HFFc6 (cell line): ENCODE results near the gene TTN. TPM values are rescaled to one million over a fixed set of nuclear protein-coding genes. Genes with fewer than 3 reads are reported as not detected.
"Not testable (repeated sequence)": the region's sequence is repeated elsewhere in the genome, so short reads cannot be mapped to it uniquely, and the experiment has no call there.

Experiments used
- DNase-seq: peaks from one replicate; pipeline ENCODE4 v3.0.0-alpha.2; 2018
- H3K27ac Mint-ChIP-seq: 2 replicates; pipeline ENCODE4 v1.8.0; 2020; ENCODE audit warnings: mild to moderate bottlenecking, mixed read lengths
- H3K27me3 Mint-ChIP-seq: 2 replicates; pipeline ENCODE4 v1.8.0; 2021; ENCODE audit warnings: mild to moderate bottlenecking, moderate library complexity, mixed read lengths; ENCODE audit not compliant: insufficient read depth
- H3K36me3 Mint-ChIP-seq: 2 replicates; pipeline ENCODE4 v1.8.0; 2021; ENCODE audit warnings: low read depth, mixed read lengths
- H3K4me1 Mint-ChIP-seq: 2 replicates; pipeline ENCODE4 v1.8.0; 2020; ENCODE audit warnings: low read depth, mixed read lengths
- H3K4me3 Mint-ChIP-seq: 2 replicates; pipeline ENCODE4 v1.8.0; 2020; ENCODE audit warnings: mild to moderate bottlenecking, moderate library complexity, mixed read lengths
- H3K9me3 Mint-ChIP-seq: 2 replicates; pipeline ENCODE4 v1.8.0; 2020; ENCODE audit warnings: mild to moderate bottlenecking, mixed read lengths
- total RNA-seq, 6 experiments: library from RNA; stranded (reverse); fragmentation: NEBNext Ultra II Directional; extraction: Animal tissue kit (Norgen Biotek cat#: 25700); gene quantifications; 2 replicates in 1 of 6; 3 replicates in 5 of 6; pipeline ENCODE4 v1.2.3, GENCODE V29; 2021
- TF ChIP-seq, protein P1 (sequence below): fragments of 200-600 bp; sonication (generic); IDR thresholded peaks from 2 replicates; pipeline ENCODE4 v1.5.0; 2021; ENCODE audit warnings: antibody characterized with exemption, mild to moderate bottlenecking

TTN gene
- total RNA-seq, 6 experiments from 2014 or later: 0.17 to 0.33 (median 0.23) TPM

GRCh38 chr2:178526256-178526655 lies 281.0 kb downstream of the TTN start:
- Mint-ChIP-seq H3K9me3 (no peaks in the 10 kb centered on the region), H3K4me3 (no peak overlapping the region), H3K36me3 (peaks cover 25% of the 10 kb centered on the region), H3K27me3 (peaks cover 4% of the 10 kb centered on the region; the same call in 1 of the 2 replicates), H3K4me1 (peaks cover 13% of the 10 kb centered on the region), H3K27ac (no peak overlapping the region)
- TF ChIP-seq, protein P1, sequence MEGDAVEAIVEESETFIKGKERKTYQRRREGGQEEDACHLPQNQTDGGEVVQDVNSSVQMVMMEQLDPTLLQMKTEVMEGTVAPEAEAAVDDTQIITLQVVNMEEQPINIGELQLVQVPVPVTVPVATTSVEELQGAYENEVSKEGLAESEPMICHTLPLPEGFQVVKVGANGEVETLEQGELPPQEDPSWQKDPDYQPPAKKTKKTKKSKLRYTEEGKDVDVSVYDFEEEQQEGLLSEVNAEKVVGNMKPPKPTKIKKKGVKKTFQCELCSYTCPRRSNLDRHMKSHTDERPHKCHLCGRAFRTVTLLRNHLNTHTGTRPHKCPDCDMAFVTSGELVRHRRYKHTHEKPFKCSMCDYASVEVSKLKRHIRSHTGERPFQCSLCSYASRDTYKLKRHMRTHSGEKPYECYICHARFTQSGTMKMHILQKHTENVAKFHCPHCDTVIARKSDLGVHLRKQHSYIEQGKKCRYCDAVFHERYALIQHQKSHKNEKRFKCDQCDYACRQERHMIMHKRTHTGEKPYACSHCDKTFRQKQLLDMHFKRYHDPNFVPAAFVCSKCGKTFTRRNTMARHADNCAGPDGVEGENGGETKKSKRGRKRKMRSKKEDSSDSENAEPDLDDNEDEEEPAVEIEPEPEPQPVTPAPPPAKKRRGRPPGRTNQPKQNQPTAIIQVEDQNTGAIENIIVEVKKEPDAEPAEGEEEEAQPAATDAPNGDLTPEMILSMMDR: no peak
- no peak for DNase-seq

GRCh38 chr2:178525460-178525859 lies 281.8 kb downstream of the TTN start:
- not testable (repeated sequence) for H3K4me3 Mint-ChIP-seq, H3K27me3 Mint-ChIP-seq, H3K4me1 Mint-ChIP-seq, H3K27ac Mint-ChIP-seq, DNase-seq, H3K9me3 Mint-ChIP-seq
- peaks cover 21% of the 10 kb centered on the region for H3K36me3 Mint-ChIP-seq

- not testable (repeated sequence) for DNase-seq, H3K27me3 Mint-ChIP-seq, H3K9me3 Mint-ChIP-seq, H3K4me3 Mint-ChIP-seq, H3K4me1 Mint-ChIP-seq, H3K27ac Mint-ChIP-seq
- peaks cover 21% of the 10 kb centered on the region for H3K36me3 Mint-ChIP-seq
Measured at GRCh38 chr2:178525010-178525409, 282.2 kb downstream of the TTN start.

GRCh38 chr2:178523596-178524134 lies 283.6 kb downstream of the TTN start:
- Mint-ChIP-seq H3K4me1 (peaks cover 6% of the 10 kb centered on the region; the same call in 1 of the 2 replicates), H3K9me3 (no peaks in the 10 kb centered on the region), H3K36me3 (peaks cover 21% of the 10 kb centered on the region), H3K27ac (peak overlapping the region; percentile 81; the same call in 1 of the 2 replicates), H3K4me3 (peak overlapping the region; percentile 95), H3K27me3 (peaks cover 4% of the 10 kb centered on the region; the same call in 1 of the 2 replicates)
- TF ChIP-seq, protein P1: no peak
- DNase-seq: no peak

DNA sequence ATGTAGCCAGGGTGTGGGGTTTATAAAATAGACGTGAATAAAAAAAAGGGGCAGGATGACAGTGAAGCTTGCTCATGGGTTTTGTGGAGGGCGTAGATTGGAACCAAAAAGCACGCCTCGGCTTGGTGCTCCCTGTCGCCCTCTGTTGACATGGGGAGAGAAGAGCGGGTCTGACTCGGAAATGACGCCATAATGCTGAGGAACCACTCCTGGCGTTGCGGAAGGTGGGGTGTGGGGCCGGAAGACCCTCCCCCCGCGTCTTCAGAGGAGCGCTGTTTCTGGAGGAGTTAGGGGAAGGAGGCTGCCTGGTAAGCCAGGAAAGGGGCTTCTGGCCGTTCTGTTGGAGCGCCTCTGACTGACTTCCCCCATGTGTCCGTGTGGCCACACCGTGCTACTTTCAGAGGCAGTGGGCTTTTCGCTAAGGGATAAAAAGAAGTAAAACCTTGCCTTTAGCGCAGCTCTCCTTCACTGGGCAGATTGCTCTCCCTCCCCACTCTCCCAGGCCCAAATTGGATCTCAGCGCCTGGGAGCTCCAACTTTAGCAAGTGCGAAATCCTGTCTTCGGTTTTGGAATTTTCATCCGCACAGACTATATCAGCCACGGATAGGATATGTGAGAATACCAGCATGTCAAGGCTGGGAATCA lies 284.1 kb downstream of the TTN start:
- peaks cover 6% of the 10 kb centered on the region; the same call in 1 of the 2 replicates for H3K4me1 Mint-ChIP-seq
- peak overlapping the region; percentile 95 for H3K4me3 Mint-ChIP-seq
- H3K27me3 Mint-ChIP-seq: peaks cover 4% of the 10 kb centered on the region; the same call in 1 of the 2 replicates
- no peaks in the 10 kb centered on the region for H3K9me3 Mint-ChIP-seq
- no peak for DNase-seq
- TF ChIP-seq, protein P1: peak; percentile 71
- H3K27ac Mint-ChIP-seq: peak overlapping the region; percentile 81; the same call in 1 of the 2 replicates
- H3K36me3 Mint-ChIP-seq: peaks cover 27% of the 10 kb centered on the region

DNA sequence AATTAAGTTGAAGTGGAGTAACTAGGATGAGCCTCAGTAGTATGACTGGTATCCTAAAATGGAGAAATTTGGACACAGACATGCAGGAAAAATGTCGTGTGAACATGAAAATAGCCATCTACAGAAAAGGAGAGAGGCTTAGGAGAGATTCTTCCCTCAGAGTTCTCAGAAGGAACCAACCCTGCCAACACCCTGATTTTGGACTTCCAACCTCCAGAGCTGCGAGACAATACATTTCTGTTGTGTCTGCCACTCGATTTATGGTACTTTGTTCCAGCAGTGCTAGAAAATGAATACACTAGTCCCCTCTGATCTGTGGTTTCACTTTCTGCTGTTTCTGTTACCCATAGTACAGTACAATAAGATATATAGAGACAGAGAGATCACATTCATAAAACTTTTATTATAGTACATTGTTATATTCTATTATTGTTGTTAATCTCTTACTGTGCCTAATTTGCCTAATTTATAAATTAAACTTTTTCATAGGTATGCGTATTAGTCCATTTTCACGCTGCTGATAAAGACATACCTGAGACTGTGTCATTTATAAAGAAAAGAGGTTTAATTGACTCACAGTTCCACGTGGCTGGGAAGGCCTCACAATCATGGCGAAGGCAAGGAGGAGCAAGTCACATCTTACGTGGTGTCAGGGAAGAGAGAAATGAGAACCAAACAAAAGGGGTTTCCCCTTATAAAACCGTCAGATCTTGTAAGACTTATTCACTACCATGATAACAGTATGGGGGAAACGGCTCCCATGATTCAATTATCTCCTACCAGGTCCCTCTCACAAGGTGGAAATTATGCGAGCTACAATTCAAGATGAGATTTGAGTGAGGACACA lies 285.7 kb downstream of the TTN start:
- peaks cover 4% of the 10 kb centered on the region; the same call in 1 of the 2 replicates for H3K27me3 Mint-ChIP-seq
- TF ChIP-seq, protein P1: no peak
- peaks cover 6% of the 10 kb centered on the region; the same call in 1 of the 2 replicates for H3K4me1 Mint-ChIP-seq
- H3K36me3 Mint-ChIP-seq: peaks cover 31% of the 10 kb centered on the region
- no peak overlapping the region for H3K4me3 Mint-ChIP-seq
- H3K9me3 Mint-ChIP-seq: no peaks in the 10 kb centered on the region
- no peak overlapping the region for H3K27ac Mint-ChIP-seq
- DNase-seq: no peak
